H4 (cell line): Measurements from ENCODE around the gene PRR30. TPM values are rescaled to one million over a fixed set of nuclear protein-coding genes. Genes with fewer than 3 reads are reported as not detected.

ENCODE experiments used
- DNase-seq: peaks from one replicate; pipeline ENCODE4 v3.0.0-alpha.2; 2015; ENCODE audit warnings: low spot score
- total RNA-seq: library from RNA; depleted of rRNA; stranded (reverse); fragments of >200 nt; shearing (Covaris generic); gene quantifications from 2 replicates; pipeline ENCODE4 v1.2.3, GENCODE V29; 2014; rRNA removed

Gene PRR30
- total RNA-seq, 1 experiment from 2014 or later, result not detected

- no peak for DNase-seq
Observed at GRCh38 chr2:27097341-27097740, 41.9 kb downstream of the PRR30 start.

GRCh38 chr2:27096748-27097297 is 42.4 kb downstream of the PRR30 start:
- DNase-seq, result no peak

GRCh38 chr2:27095745-27096651 is 43.2 kb downstream of the PRR30 start:
- no peak for DNase-seq

GRCh38 chr2:27095427-27095744 is 43.8 kb downstream of the PRR30 start:
- DNase-seq, result no peak

- DNase-seq, result no peak
Observed at GRCh38 chr2:27094353-27094984, 44.7 kb downstream of the PRR30 start.

- no peak for DNase-seq
Observed at GRCh38 chr2:27093430-27094352, 45.5 kb downstream of the PRR30 start.

- no peak for DNase-seq
Observed at GRCh38 chr2:27092696-27093429, 46.3 kb downstream of the PRR30 start.

GRCh38 chr2:27091746-27092695 is 47.2 kb downstream of the PRR30 start:
- DNase-seq, result no peak

- DNase-seq, result no peak
Observed at GRCh38 chr2:27089111-27089954, 49.9 kb downstream of the PRR30 start.

GRCh38 chr2:27088634-27089033 is 50.6 kb downstream of the PRR30 start:
- DNase-seq, result no peak

- DNase-seq, result no peak
Observed at GRCh38 chr2:27087823-27088410, 51.3 kb downstream of the PRR30 start.

Other genes starting within 250 kb of the PRR30 start
- 2.7 and 4.0 TPM in 2 replicates for gene MAPRE3, start 168.8 kb downstream of the PRR30 start, total RNA-seq
- 34.6 and 37.8 TPM in 2 replicates for gene TMEM214, start 106.4 kb downstream of the PRR30 start, total RNA-seq
- 25.2 and 27.8 TPM in 2 replicates for gene AGBL5, start 87.7 kb downstream of the PRR30 start, total RNA-seq
- 328 and 330 TPM in 2 replicates for gene OST4, start 67.8 kb downstream of the PRR30 start, total RNA-seq
- 10.8 and 30.2 TPM in 2 replicates for gene EMILIN1, start 60.8 kb downstream of the PRR30 start, total RNA-seq
- gene KHK, start 52.6 kb downstream of the PRR30 start, total RNA-seq, result 0.14 and 0.48 TPM in 2 replicates
- 0.31 TPM in 1 of 2 replicates, not detected in the other for gene CGREF1, start 20.3 kb downstream of the PRR30 start, total RNA-seq
- 0.12 TPM in 1 of 2 replicates, not detected in the other for gene ABHD1, start 15.6 kb downstream of the PRR30 start, total RNA-seq
- 37.0 and 51.9 TPM in 2 replicates for gene PREB, start 4.8 kb downstream of the PRR30 start, total RNA-seq
- not detected in 2 replicates for gene TCF23, start 9.6 kb upstream of the PRR30 start, total RNA-seq
- 196 and 202 TPM in 2 replicates for gene ATRAID, start 72.6 kb upstream of the PRR30 start, total RNA-seq
- gene SLC5A6, start 72.9 kb upstream of the PRR30 start, total RNA-seq, result 22.6 and 26.2 TPM in 2 replicates
- gene CAD, start 78.0 kb upstream of the PRR30 start, total RNA-seq, result 4.7 and 6.9 TPM in 2 replicates
- gene SLC30A3, start 123.6 kb upstream of the PRR30 start, total RNA-seq, result 0.46 and 0.49 TPM in 2 replicates
- gene DNAJC5G, start 136.0 kb upstream of the PRR30 start, total RNA-seq, result not detected in 2 replicates
- 0.35 TPM in 1 of 2 replicates, not detected in the other for gene TRIM54, start 143.0 kb upstream of the PRR30 start, total RNA-seq
- gene UCN, start 169.0 kb upstream of the PRR30 start, total RNA-seq, result 0.53 TPM in 1 of 2 replicates, not detected in the other
- gene MPV17, start 183.7 kb upstream of the PRR30 start, total RNA-seq, result 52.9 and 61.7 TPM in 2 replicates
- 24.5 and 29.9 TPM in 2 replicates for gene GTF3C2, start 217.4 kb upstream of the PRR30 start, total RNA-seq
- gene EIF2B4, start 230.9 kb upstream of the PRR30 start, total RNA-seq, result 15.0 and 23.8 TPM in 2 replicates
- 79.6 and 84.6 TPM in 2 replicates for gene SNX17, start 231.2 kb upstream of the PRR30 start, total RNA-seq
- 1.4 and 2.8 TPM in 2 replicates for gene ZNF513, start 241.3 kb upstream of the PRR30 start, total RNA-seq